Tibial artery (tissue), 4 donors: ENCODE results near the gene LRCH2.

Source experiments
- DNase-seq, 2 donors: peaks; one replicate each; pipeline ENCODE4 v3.0.0-alpha.2; 2019
- H3K27ac ChIP-seq, 2 donors: fragments of 200-600 bp; sonication (generic) in 1 of 2; 1 replicate in 1 of 2; 2 replicates in 1 of 2; pipeline ENCODE4 v1.5.1; 2018 to 2019; ENCODE audit warnings: mild to moderate bottlenecking in 1 of 2
- H3K27me3 ChIP-seq, 2 donors: fragments of 200-600 bp; sonication (generic) in 1 of 2; one replicate each; pipeline versions ENCODE4 v1.5.1 to v1.6.0; 2016 to 2019
- H3K36me3 ChIP-seq, 3 donors: fragments of 200-600 bp; sonication (generic) in 2 of 3; one replicate each; pipeline ENCODE4 v1.5.1; 2016 to 2019; ENCODE audit warnings: mild to moderate bottlenecking in 2 of 3
- H3K4me1 ChIP-seq, 4 donors: fragments of 200-600 bp; sonication (generic) in 2 of 4; 1 replicate in 3 of 4; 2 replicates in 1 of 4; pipeline ENCODE4 v1.5.1; 2016 to 2019
- H3K4me3 ChIP-seq, 2 donors: fragments of 200-600 bp; sonication (generic) in 1 of 2; 1 replicate in 1 of 2; 2 replicates in 1 of 2; pipeline ENCODE4 v1.5.1; 2018 to 2019; ENCODE audit warnings: mild to moderate bottlenecking in 2 of 2
- H3K9me3 ChIP-seq, 3 donors: fragments of 200-600 bp; sonication (generic) in 1 of 3; one replicate each; pipeline ENCODE4 v1.5.1; 2016 to 2019
- CTCF ChIP-seq, 2 experiments: fragments of 200-600 bp in 1 of 2; fragments of 450-650 bp in 1 of 2; IDR thresholded peaks; one replicate each; pipeline ENCODE4 v1.5.1; 2017 to 2019; ENCODE audit warnings: antibody characterized with exemption in 2 of 2, mild to moderate bottlenecking in 1 of 2, moderate library complexity in 1 of 2
- intact Hi-C: fragments of 100-400 bp; cut with DNase I; formaldehyde crosslinking; loops from one replicate; pipeline ENCODE4 v1.15.0; 2023; ENCODE audit warnings: low total_unique reads

LRCH2 gene

GRCh38 chrX:115142057-115142456, 91.8 kb downstream of the LRCH2 start:
- no peaks in the 10 kb centered on the region for H3K27me3 ChIP-seq
- intact Hi-C loops: no loop called here
- no peaks in the 10 kb centered on the region for H3K4me1 ChIP-seq
- DNase-seq: no peak
- peaks cover 0 to 9% (median 9%) of the 10 kb centered on the region in 3 donors for H3K36me3 ChIP-seq
- H3K9me3 ChIP-seq: peaks cover 0 to 5% (median 0%) of the 10 kb centered on the region in 3 donors
- H3K27ac ChIP-seq: no peak overlapping the region
- H3K4me3 ChIP-seq: no peak overlapping the region
- no peak for TF ChIP-seq CTCF (IDR thresholded peaks at IDR 0.05)

GRCh38 chrX:115138040-115138439, 95.9 kb downstream of the LRCH2 start:
- H3K27me3 ChIP-seq: no peaks in the 10 kb centered on the region
- no peak for TF ChIP-seq CTCF (IDR thresholded peaks at IDR 0.05)
- H3K4me3 ChIP-seq: no peak overlapping the region
- peaks cover 0 to 9% (median 9%) of the 10 kb centered on the region in 3 donors for H3K36me3 ChIP-seq
- H3K9me3 ChIP-seq: peaks cover 0 to 5% (median 0%) of the 10 kb centered on the region in 3 donors
- H3K4me1 ChIP-seq: no peaks in the 10 kb centered on the region
- no peak overlapping the region for H3K27ac ChIP-seq
- DNase-seq: no peak
- intact Hi-C loops: no loop called here

GRCh38 chrX:115134382-115134781, 99.5 kb downstream of the LRCH2 start:
- Histone ChIP-seq H3K4me3 (no peak overlapping the region), H3K36me3 (no peaks in the 10 kb centered on the region), H3K4me1 (no peaks in the 10 kb centered on the region), H3K27ac (no peak overlapping the region), H3K27me3 (no peaks in the 10 kb centered on the region), H3K9me3 (no peaks in the 10 kb centered on the region)
- intact Hi-C loops: no loop called here
- DNase-seq: no peak
- TF ChIP-seq CTCF (IDR thresholded peaks at IDR 0.05): no peak

- H3K27me3 ChIP-seq: no peaks in the 10 kb centered on the region
- H3K4me3 ChIP-seq: no peak overlapping the region
- intact Hi-C loops: no loop called here
- H3K27ac ChIP-seq: no peak overlapping the region
- no peaks in the 10 kb centered on the region for H3K9me3 ChIP-seq
- no peak for DNase-seq
- no peaks in the 10 kb centered on the region for H3K36me3 ChIP-seq
- H3K4me1 ChIP-seq: no peaks in the 10 kb centered on the region
- TF ChIP-seq CTCF (IDR thresholded peaks at IDR 0.05): no peak
Measured at GRCh38 chrX:115112411-115112810, 121.5 kb downstream of the LRCH2 start.

- TF ChIP-seq CTCF (IDR thresholded peaks at IDR 0.05): no peak
- no peak overlapping the region for H3K27ac ChIP-seq
Measured at GRCh38 chrX:115098897-115099296, 135.0 kb downstream of the LRCH2 start.

GRCh38 chrX:115093191-115093590, 140.7 kb downstream of the LRCH2 start:
- TF ChIP-seq CTCF (IDR thresholded peaks at IDR 0.05): no peak
- H3K27me3 ChIP-seq: no peaks in the 10 kb centered on the region
- H3K9me3 ChIP-seq: no peaks in the 10 kb centered on the region
- no peak overlapping the region for H3K4me3 ChIP-seq
- DNase-seq: no peak
- no peaks in the 10 kb centered on the region for H3K36me3 ChIP-seq
- intact Hi-C loops: no loop called here
- H3K27ac ChIP-seq: no peak overlapping the region
- H3K4me1 ChIP-seq: no peaks in the 10 kb centered on the region

More at GRCh38 chrX:115098897-115099296, 135.0 kb downstream of the LRCH2 start:
- no peaks in the 10 kb centered on the region for H3K4me1 ChIP-seq
- no peaks in the 10 kb centered on the region for H3K36me3 ChIP-seq
- H3K27me3 ChIP-seq: no peaks in the 10 kb centered on the region
- intact Hi-C loops: no loop called here
- H3K9me3 ChIP-seq: peaks cover 0 to 17% (median 5%) of the 10 kb centered on the region in 3 donors
- H3K4me3 ChIP-seq: no peak overlapping the region
- no peak for DNase-seq
